ENCODE data around the gene TMEM80.

DNA sequence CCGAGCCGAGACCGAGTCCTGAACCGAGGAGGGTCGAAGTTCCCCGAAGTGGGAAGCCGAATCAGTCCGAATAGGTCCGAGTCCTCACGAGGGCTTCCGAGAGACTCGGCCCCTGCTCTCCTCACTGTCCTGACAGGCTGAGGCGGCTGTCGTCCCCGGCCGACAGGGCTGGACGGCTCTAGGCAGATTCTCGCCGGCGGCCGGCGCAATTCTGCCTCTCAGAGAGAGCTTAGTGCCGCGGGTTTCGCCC, 403 bp upstream of the TMEM80 start:
- TF ChIP-seq, protein P1, sequence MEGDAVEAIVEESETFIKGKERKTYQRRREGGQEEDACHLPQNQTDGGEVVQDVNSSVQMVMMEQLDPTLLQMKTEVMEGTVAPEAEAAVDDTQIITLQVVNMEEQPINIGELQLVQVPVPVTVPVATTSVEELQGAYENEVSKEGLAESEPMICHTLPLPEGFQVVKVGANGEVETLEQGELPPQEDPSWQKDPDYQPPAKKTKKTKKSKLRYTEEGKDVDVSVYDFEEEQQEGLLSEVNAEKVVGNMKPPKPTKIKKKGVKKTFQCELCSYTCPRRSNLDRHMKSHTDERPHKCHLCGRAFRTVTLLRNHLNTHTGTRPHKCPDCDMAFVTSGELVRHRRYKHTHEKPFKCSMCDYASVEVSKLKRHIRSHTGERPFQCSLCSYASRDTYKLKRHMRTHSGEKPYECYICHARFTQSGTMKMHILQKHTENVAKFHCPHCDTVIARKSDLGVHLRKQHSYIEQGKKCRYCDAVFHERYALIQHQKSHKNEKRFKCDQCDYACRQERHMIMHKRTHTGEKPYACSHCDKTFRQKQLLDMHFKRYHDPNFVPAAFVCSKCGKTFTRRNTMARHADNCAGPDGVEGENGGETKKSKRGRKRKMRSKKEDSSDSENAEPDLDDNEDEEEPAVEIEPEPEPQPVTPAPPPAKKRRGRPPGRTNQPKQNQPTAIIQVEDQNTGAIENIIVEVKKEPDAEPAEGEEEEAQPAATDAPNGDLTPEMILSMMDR (IDR thresholded peaks at IDR 0.05; ENCODE audit: low read depth, low read length), result no peak
- no peak for TF ChIP-seq EZH2phosphoT487 (IDR thresholded peaks at IDR 0.05; ENCODE audit: low read depth)
